ENCODE measurements around the gene MSH6. TPM values are rescaled to one million over a fixed set of nuclear protein-coding genes. Genes with fewer than 3 reads are reported as not detected.

MSH6 gene
- total RNA-seq, 1 experiment from 2014 or later: 108 TPM

DNA sequence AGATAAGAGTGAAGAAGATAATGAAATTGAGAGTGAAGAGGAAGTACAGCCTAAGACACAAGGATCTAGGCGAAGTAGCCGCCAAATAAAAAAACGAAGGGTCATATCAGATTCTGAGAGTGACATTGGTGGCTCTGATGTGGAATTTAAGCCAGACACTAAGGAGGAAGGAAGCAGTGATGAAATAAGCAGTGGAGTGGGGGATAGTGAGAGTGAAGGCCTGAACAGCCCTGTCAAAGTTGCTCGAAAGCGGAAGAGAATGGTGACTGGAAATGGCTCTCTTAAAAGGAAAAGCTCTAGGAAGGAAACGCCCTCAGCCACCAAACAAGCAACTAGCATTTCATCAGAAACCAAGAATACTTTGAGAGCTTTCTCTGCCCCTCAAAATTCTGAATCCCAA is 15.7 kb downstream of the MSH6 start:
- no peak for TF ChIP-seq CTCF (IDR thresholded peaks at IDR 0.05; ENCODE audit: insufficient read depth in 1 of 2, low read depth in 1 of 2, low read length in 1 of 2, severe bottlenecking in 1 of 2, unreplicated experiment in 1 of 2)
- intact Hi-C loops (cut with micrococcal nuclease; ENCODE audit: unreplicated experiment): no loop called here
- H3K4me3 Mint-ChIP-seq (ENCODE audit: unreplicated experiment): no peak overlapping the region
- POLR2A ChIA-PET: no interaction called here
- H3K27me3 Mint-ChIP-seq (ENCODE audit: insufficient read depth, unreplicated experiment): no peaks in the 10 kb centered on the region
- H3K36me3 Mint-ChIP-seq (ENCODE audit: insufficient read depth, unreplicated experiment): peaks cover 97% of the 10 kb centered on the region
- no TSS peak for BruUV-seq (replicated peaks)
- Histone ChIP-seq H3K36me3 (ENCODE audit: control insufficient read depth, insufficient read depth, low read length) (peaks cover 8% of the 10 kb centered on the region), H3K4me3 (ENCODE audit: low read depth, low read length) (no peak overlapping the region), H3K27me3 (replicated peaks; ENCODE audit: control insufficient read depth, insufficient read depth, low read length) (no peaks in the 10 kb centered on the region), H3K4me1 (no peaks in the 10 kb centered on the region), H3K9me3 (peaks cover 5% of the 10 kb centered on the region; the same call in 1 of the 2 replicates)
- H3K4me1 Mint-ChIP-seq (ENCODE audit: low read depth, unreplicated experiment): no peaks in the 10 kb centered on the region
- no peak for DNase-seq
- CTCF ChIA-PET: no interaction called here
- H3K27ac Mint-ChIP-seq (ENCODE audit: unreplicated experiment): no peak overlapping the region
- peaks cover 8% of the 10 kb centered on the region for H3K9me3 Mint-ChIP-seq (ENCODE audit: unreplicated experiment)

DNA sequence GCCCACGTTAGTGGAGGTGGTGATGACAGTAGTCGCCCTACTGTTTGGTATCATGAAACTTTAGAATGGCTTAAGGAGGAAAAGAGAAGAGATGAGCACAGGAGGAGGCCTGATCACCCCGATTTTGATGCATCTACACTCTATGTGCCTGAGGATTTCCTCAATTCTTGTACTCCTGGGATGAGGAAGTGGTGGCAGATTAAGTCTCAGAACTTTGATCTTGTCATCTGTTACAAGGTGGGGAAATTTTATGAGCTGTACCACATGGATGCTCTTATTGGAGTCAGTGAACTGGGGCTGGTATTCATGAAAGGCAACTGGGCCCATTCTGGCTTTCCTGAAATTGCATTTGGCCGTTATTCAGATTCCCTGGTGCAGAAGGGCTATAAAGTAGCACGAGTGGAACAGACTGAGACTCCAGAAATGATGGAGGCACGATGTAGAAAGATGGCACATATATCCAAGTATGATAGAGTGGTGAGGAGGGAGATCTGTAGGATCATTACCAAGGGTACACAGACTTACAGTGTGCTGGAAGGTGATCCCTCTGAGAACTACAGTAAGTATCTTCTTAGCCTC is 16.2 kb downstream of the MSH6 start:
- no peak overlapping the region for H3K4me3 Mint-ChIP-seq (ENCODE audit: unreplicated experiment)
- no peak for TF ChIP-seq CTCF (IDR thresholded peaks at IDR 0.05; ENCODE audit: insufficient read depth in 1 of 2, low read depth in 1 of 2, low read length in 1 of 2, severe bottlenecking in 1 of 2, unreplicated experiment in 1 of 2)
- no peaks in the 10 kb centered on the region for H3K27me3 Mint-ChIP-seq (ENCODE audit: insufficient read depth, unreplicated experiment)
- H3K4me1 Mint-ChIP-seq (ENCODE audit: low read depth, unreplicated experiment): no peaks in the 10 kb centered on the region
- intact Hi-C loops (cut with micrococcal nuclease; ENCODE audit: unreplicated experiment): no loop called here
- BruUV-seq (replicated peaks): TSS peak; percentile 40
- H3K36me3 Mint-ChIP-seq (ENCODE audit: insufficient read depth, unreplicated experiment): peaks cover 97% of the 10 kb centered on the region
- POLR2A ChIA-PET: no interaction called here
- H3K27ac Mint-ChIP-seq (ENCODE audit: unreplicated experiment): no peak overlapping the region
- DNase-seq: no peak
- no peaks in the 10 kb centered on the region for H3K4me1 ChIP-seq
- peaks cover 10% of the 10 kb centered on the region for H3K9me3 Mint-ChIP-seq (ENCODE audit: unreplicated experiment)
- H3K9me3 ChIP-seq: peaks cover 5% of the 10 kb centered on the region; the same call in 1 of the 2 replicates
- peaks cover 11% of the 10 kb centered on the region for H3K36me3 ChIP-seq (ENCODE audit: control insufficient read depth, insufficient read depth, low read length)
- no peaks in the 10 kb centered on the region for H3K27me3 ChIP-seq (replicated peaks; ENCODE audit: control insufficient read depth, insufficient read depth, low read length)
- CTCF ChIA-PET: no interaction called here
- no peak overlapping the region for H3K4me3 ChIP-seq (ENCODE audit: low read depth, low read length)

GRCh38 chr2:47801118-47801517 is 18.2 kb downstream of the MSH6 start:
- Mint-ChIP-seq H3K9me3 (ENCODE audit: unreplicated experiment) (peaks cover 10% of the 10 kb centered on the region), H3K36me3 (ENCODE audit: insufficient read depth, unreplicated experiment) (peaks cover 97% of the 10 kb centered on the region), H3K4me3 (ENCODE audit: unreplicated experiment) (no peak overlapping the region), H3K27me3 (ENCODE audit: insufficient read depth, unreplicated experiment) (no peaks in the 10 kb centered on the region), H3K4me1 (ENCODE audit: low read depth, unreplicated experiment) (no peaks in the 10 kb centered on the region), H3K27ac (ENCODE audit: unreplicated experiment) (no peak overlapping the region)
- H3K36me3 ChIP-seq (ENCODE audit: control insufficient read depth, insufficient read depth, low read length): peaks cover 11% of the 10 kb centered on the region
- H3K4me3 ChIP-seq (ENCODE audit: low read depth, low read length): no peak overlapping the region
- no peak for TF ChIP-seq CTCF (IDR thresholded peaks at IDR 0.05; ENCODE audit: insufficient read depth in 1 of 2, low read depth in 1 of 2, low read length in 1 of 2, severe bottlenecking in 1 of 2, unreplicated experiment in 1 of 2)
- no peaks in the 10 kb centered on the region for H3K27me3 ChIP-seq (replicated peaks; ENCODE audit: control insufficient read depth, insufficient read depth, low read length)
- ChIA-PET POLR2A (no interaction called here), CTCF (no interaction called here)
- BruUV-seq (replicated peaks): no TSS peak
- no peak for DNase-seq
- intact Hi-C loops (cut with micrococcal nuclease; ENCODE audit: unreplicated experiment): no loop called here
- peaks cover 5% of the 10 kb centered on the region; the same call in 1 of the 2 replicates for H3K9me3 ChIP-seq
- no peaks in the 10 kb centered on the region for H3K4me1 ChIP-seq
